Left ventricle myocardium inferior (tissue), 1 donor: Measurements from ENCODE around the gene SLC43A3. TPM values are rescaled to one million over a fixed set of nuclear protein-coding genes. Genes with fewer than 3 reads are reported as not detected.
"Not testable (repeated sequence)": the region's sequence is repeated elsewhere in the genome, so short reads cannot be mapped to it uniquely, and the experiment has no call there.

Experiments used
- DNase-seq: peaks from one replicate; pipeline ENCODE4 v3.0.0-alpha.2; 2020
- H3K27ac ChIP-seq: fragments of 200-600 bp; replicated peaks from 2 replicates; pipeline ENCODE4 v1.8.0; 2021
- H3K27me3 ChIP-seq: fragments of 200-600 bp; 2 replicates; pipeline ENCODE4 v1.8.0; 2021; ENCODE audit warnings: low read depth
- H3K36me3 ChIP-seq: fragments of 200-600 bp; 2 replicates; pipeline ENCODE4 v1.8.0; 2021
- H3K4me1 ChIP-seq: fragments of 200-600 bp; 2 replicates; pipeline ENCODE4 v1.8.0; 2021
- H3K4me3 ChIP-seq: fragments of 200-600 bp; 2 replicates; pipeline ENCODE4 v1.8.0; 2021; ENCODE audit warnings: mild to moderate bottlenecking, moderate library complexity
- H3K9me3 ChIP-seq: fragments of 200-600 bp; replicated peaks from 2 replicates; pipeline ENCODE4 v1.8.0; 2021
- intact Hi-C: fragments of 100-400 bp; cut with micrococcal nuclease; formaldehyde crosslinking; loops from one replicate; pipeline ENCODE4 v1.11.0; 2022
- total RNA-seq: library from RNA; stranded (reverse); fragmentation: NEBNext Ultra II Directional; extraction: Animal tissue kit (Norgen Biotek cat#: 25700); gene quantifications from one replicate; pipeline ENCODE4 v1.2.1, GENCODE V29; 2021
- TF ChIP-seq, protein P1 (sequence below): fragments of 200-600 bp; IDR thresholded peaks from 2 replicates; pipeline ENCODE4 v1.8.0; 2021; ENCODE audit warnings: antibody characterized with exemption, mild to moderate bottlenecking, borderline replicate concordance
- donor health status: DM: no; HTN: yes; CAD: no; lungs with severe emphysema.

Gene SLC43A3
- total RNA-seq, 1 donor from 2014 or later, result 21.0 TPM

DNA sequence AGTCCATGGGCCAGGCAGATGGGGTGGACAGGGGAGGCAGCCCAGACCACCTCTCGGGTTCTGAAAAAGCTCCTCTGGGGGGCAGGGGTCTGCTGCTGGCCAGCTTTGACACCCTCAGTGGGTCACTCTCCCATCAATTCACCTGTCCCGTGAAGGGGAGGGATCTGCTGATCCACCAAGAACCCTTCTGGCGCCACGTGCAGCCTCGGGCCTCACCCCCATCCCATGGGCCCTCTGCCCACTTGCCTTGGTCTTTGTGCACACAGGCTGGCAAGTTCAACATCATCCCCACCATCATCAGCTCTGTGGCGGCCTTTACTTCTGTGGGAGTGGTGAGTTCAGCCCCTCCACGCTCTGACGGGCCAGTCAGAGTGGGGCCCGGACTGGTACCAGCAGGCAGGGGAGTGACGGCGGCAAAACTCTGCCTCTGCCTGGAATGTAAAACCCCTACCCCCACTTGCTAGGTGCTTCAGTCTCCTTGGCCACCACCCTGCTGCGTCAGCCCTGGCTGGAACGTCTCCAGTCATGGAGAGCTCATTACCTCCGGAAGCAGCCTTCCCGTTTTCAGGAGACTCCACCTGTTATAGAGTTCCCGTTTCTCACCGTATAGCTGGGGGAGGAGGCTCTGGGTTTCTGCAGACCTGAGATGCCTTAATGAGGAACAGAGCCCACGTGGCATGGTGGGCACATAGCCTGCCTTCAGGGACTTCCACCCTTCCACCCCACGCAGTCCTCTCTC is 58.6 kb downstream of the SLC43A3 start:
- Histone ChIP-seq H3K4me3 (no peak overlapping the region), H3K4me1 (peaks cover 18% of the 10 kb centered on the region), H3K27ac (no peak overlapping the region), H3K9me3 (no peaks in the 10 kb centered on the region), H3K36me3 (no peaks in the 10 kb centered on the region), H3K27me3 (peaks cover 9% of the 10 kb centered on the region)
- TF ChIP-seq, protein P1, sequence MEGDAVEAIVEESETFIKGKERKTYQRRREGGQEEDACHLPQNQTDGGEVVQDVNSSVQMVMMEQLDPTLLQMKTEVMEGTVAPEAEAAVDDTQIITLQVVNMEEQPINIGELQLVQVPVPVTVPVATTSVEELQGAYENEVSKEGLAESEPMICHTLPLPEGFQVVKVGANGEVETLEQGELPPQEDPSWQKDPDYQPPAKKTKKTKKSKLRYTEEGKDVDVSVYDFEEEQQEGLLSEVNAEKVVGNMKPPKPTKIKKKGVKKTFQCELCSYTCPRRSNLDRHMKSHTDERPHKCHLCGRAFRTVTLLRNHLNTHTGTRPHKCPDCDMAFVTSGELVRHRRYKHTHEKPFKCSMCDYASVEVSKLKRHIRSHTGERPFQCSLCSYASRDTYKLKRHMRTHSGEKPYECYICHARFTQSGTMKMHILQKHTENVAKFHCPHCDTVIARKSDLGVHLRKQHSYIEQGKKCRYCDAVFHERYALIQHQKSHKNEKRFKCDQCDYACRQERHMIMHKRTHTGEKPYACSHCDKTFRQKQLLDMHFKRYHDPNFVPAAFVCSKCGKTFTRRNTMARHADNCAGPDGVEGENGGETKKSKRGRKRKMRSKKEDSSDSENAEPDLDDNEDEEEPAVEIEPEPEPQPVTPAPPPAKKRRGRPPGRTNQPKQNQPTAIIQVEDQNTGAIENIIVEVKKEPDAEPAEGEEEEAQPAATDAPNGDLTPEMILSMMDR, result no peak
- no peak for DNase-seq
- intact Hi-C loops, result no loop called here

DNA sequence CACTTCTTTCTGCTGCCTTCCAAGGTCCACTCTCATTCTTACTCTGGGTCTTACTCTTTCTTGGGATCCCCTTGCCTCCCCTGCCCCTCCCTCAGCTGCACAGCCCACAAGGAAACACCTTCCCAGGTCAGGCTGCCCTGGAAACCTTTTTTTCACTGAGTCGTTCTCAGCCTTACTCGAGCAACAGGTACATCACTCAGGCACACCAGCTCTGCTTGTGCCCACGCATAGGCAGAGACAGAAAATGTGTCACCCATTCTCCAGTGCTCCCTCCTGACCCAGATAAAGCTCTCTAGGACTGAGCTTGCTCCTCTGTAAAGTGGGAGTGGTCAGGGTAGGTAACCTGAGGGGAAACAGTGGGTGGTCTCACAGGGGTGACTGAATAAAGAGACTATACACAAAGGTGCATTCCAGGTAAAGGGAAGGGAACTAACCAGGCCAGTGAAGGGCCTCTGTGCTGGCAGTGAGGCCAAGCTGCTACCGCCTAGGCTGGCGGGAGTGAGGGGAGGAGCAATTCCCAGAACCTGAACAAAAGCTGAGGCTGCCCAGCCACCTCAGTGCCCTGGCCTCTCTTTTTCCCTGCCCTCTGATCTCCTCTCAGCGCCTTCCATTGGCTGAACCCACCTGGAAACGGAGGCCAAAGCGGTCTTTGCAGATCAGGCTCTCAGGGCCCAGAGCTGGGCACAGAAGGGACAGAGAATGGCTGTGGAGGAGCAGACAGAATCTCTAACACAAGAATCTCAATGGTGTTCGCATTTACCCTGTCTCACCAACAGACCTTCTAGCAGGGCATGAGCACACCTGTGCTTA is 61.9 kb downstream of the SLC43A3 start:
- Histone ChIP-seq H3K4me3 (no peak overlapping the region), H3K27me3 (peaks cover 9% of the 10 kb centered on the region), H3K36me3 (no peaks in the 10 kb centered on the region), H3K9me3 (no peaks in the 10 kb centered on the region), H3K4me1 (peaks cover 6% of the 10 kb centered on the region), H3K27ac (no peak overlapping the region)
- TF ChIP-seq, protein P1, result no peak
- intact Hi-C loops, result no loop called here
- DNase-seq, result no peak

DNA sequence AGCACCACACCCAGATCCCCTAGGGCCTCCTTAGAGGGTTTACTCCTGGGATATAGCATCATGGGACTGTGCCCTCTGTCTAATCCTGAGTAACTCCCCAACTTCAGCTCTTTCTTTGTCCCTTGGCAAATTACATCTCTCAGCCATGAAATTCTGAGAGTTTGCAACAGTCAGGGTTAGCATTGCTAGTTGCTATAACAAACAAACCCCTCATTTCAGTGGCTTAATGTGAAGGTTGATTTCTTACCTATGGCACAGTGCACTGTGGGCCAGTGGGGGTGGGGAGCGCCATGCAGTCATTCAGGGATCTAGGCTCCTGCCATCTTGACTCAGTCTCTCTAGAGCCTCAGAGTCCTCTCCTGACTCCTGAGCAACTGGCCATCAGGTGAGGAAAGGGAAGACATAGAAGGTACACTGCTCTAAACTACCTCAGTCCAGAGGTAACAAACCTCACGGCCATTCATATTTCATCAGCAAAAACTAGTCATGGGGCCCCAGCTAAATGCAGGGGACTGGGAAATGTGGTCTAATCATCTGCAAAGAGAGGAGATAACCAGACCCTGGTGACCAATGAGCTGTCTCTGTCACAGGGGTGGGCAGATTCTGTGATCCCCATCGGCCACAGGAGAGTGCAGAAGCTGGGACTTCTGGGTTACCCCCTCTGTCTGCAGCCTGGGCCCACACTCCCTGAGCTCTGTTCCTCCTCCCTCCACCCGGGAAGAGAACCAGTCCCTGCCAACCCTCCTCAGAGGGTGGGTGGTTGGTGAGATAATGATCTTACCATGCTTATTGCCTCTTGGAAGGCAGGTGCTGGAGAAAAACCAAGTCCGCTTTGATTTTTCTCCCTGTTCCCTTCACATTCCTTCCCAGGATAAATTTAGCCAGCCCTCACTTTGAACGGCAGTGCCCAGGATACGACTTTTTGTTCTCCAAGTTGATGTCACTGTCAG is 63.5 kb downstream of the SLC43A3 start:
- intact Hi-C loops, result no loop called here
- no peak overlapping the region for H3K4me3 ChIP-seq
- no peaks in the 10 kb centered on the region for H3K36me3 ChIP-seq
- H3K27ac ChIP-seq, result no peak overlapping the region
- no peaks in the 10 kb centered on the region for H3K9me3 ChIP-seq
- TF ChIP-seq, protein P1, result no peak
- DNase-seq, result no peak
- peaks cover 5% of the 10 kb centered on the region for H3K4me1 ChIP-seq
- peaks cover 9% of the 10 kb centered on the region for H3K27me3 ChIP-seq

DNA sequence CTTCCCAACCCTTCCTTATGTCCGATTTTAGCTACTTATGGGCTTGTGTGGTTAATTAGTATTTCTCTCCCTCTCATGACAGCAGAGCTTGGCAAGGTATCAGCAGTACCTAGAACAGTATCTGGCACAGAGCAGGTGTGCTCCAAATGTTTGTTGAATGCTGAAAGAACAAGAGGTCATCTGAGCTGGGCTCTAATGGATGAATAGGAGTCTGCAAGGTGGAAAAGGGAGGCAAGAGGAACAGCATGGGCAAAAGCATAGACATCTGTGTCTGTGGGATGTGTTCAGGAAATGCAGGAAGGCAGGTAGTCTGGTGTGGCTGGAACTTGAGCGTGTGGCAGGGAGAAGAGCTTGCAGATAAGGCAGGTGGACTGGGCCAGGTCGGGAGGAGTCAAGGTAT is 65.0 kb downstream of the SLC43A3 start:
- peaks cover 20% of the 10 kb centered on the region for H3K4me1 ChIP-seq
- intact Hi-C loops, result no loop called here
- H3K36me3 ChIP-seq, result no peaks in the 10 kb centered on the region
- no peaks in the 10 kb centered on the region for H3K9me3 ChIP-seq
- TF ChIP-seq, protein P1, result no peak
- no peak overlapping the region for H3K4me3 ChIP-seq
- H3K27me3 ChIP-seq, result peaks cover 9% of the 10 kb centered on the region
- no peak for DNase-seq
- no peak overlapping the region for H3K27ac ChIP-seq

DNA sequence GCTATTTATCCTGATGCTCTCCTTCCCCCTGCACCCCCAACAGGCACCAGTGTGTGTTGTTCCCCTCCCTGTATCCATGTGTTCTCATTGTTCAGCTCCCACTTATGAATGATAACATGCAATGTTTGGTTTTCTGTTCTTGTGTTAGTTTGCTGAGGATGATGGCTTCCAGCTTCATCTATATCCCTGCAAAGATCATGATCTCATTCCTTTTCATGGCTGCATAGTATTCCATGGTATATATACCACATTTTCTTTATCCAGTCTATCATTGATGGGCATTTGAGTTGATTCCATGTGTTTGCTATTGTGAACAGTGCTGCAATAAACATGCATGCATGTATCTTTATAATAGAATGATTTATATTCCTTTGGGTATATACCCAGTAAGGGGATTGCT is 65.5 kb downstream of the SLC43A3 start:
- H3K27ac ChIP-seq, H3K27me3 ChIP-seq, DNase-seq, H3K9me3 ChIP-seq, H3K4me3 ChIP-seq, intact Hi-C loops, H3K36me3 ChIP-seq: not testable (repeated sequence)
- H3K4me1 ChIP-seq, result peaks cover 22% of the 10 kb centered on the region
